ENCODE data around the gene RASAL2. TPM values are rescaled to one million over a fixed set of nuclear protein-coding genes. Genes with fewer than 3 reads are reported as not detected.
"Not testable (repeated sequence)": the region's sequence is repeated elsewhere in the genome, so short reads cannot be mapped to it uniquely, and the experiment has no call there.

The RASAL2 gene
- total RNA-seq, 1 donor from 2014 or later, result 7.7 TPM

DNA sequence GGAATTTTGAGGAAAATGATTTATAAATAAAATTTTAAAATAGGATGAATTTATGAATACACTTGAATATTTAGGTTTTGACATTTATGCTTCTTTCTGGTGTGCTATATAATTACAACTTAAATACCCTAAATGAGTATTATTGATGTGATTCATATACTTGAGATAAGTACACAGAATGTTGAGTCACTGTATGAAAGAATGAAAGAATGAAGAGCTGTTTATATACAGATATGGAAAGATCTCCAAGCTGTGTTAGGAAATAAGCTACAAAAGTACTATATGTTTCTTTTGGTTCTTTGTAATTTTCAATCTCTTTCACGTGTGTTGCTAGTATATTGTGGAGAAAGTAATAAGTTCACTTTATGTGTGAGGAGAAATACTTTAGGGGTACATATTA lies 147.2 kb downstream of the RASAL2 start:
- no peak overlapping the region for H3K4me3 ChIP-seq (ENCODE audit: low read depth, low read length)
- DNase-seq (ENCODE audit: low read depth), result no peak
- TF ChIP-seq CTCF (conservative IDR thresholded peaks at IDR 0.05; ENCODE audit: low read depth, low read length), result no peak

DNA sequence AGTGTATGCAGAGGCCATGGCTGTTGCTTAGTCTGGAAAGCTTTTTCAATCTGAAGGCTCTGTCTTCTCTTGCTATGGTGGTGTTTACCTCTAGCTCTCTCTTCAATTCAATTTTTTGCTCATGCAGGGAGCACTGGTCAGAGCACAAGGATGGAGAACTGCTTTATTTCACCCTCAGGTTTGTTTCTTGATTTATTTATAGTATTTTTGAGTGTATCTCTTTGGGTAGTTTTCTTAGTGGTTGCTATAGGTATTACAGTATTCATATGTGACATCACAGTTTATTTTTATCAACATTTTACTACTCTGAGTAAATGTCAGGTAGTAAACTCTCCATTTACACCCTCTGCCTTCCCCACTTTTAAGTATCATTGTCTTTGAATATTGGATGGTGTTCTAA lies 147.9 kb downstream of the RASAL2 start:
- TF ChIP-seq CTCF (conservative IDR thresholded peaks at IDR 0.05; ENCODE audit: low read depth, low read length), result peak; percentile 23
- no peak for DNase-seq (ENCODE audit: low read depth)
- no peak overlapping the region for H3K4me3 ChIP-seq (ENCODE audit: low read depth, low read length)

DNA sequence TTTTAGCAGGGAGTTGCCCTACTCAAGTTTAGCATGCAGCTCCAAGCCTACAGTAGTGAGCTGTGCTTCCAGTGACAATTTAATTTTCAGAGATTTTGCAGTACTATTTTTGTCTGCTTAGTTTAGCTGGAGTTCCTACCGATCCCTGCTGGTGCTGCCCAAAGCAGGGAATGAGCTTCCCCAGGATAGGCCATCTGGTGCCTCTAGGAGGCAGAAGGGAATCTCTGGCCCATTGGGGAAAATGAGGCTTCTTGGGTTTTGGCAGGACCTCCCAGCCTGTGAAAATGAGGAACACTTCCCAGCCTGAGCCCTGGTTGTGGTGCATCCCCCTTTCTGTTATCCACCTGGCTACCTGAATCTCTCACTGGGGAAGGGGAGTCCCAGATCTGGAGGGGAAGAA lies 149.2 kb downstream of the RASAL2 start:
- no peak for TF ChIP-seq CTCF (conservative IDR thresholded peaks at IDR 0.05; ENCODE audit: low read depth, low read length)
- DNase-seq (ENCODE audit: low read depth), result no peak
- no peak overlapping the region for H3K4me3 ChIP-seq (ENCODE audit: low read depth, low read length)

DNA sequence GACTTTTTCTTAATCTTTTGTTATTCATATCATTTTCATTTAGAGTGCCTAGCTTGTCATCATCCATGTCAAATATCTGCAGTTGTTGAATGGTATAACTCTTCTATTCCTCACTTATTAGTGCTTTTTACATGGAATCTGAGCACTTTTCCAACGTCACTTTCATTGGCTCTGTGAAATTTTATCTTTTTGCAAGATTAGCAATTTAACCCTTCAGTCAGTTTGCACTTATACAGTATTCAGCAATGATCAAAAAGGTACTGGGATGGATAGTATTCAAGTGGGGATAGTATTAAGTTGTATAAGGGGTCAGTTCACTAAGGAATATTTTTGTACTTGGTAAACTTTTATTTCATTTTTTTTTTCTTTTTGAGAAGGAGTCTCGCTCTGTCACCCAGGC lies 150.0 kb downstream of the RASAL2 start:
- DNase-seq (ENCODE audit: low read depth), result no peak
- H3K4me3 ChIP-seq (ENCODE audit: low read depth, low read length), result no peak overlapping the region
- TF ChIP-seq CTCF (conservative IDR thresholded peaks at IDR 0.05; ENCODE audit: low read depth, low read length), result no peak

DNA sequence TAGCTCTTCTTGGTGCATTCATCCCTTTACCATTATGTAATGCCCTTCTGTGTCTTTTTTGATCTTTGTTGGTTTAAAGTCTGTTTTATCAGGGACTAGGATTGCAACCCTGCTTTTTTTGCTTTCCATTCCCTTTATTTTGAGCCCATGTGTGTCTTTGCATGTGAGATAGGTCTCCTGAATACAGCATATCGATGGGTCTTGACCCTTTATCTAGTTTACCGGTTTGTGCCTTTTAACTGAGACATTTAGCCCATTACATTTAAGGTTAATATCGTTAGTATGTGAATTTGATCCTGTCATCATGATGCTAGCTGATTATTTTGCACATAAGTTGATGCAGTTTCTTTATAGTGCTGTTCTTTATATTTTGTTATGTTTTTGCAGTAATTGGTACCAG lies 154.4 kb downstream of the RASAL2 start:
- DNase-seq (ENCODE audit: low read depth); H3K4me3 ChIP-seq (ENCODE audit: low read depth, low read length): not testable (repeated sequence)

DNA sequence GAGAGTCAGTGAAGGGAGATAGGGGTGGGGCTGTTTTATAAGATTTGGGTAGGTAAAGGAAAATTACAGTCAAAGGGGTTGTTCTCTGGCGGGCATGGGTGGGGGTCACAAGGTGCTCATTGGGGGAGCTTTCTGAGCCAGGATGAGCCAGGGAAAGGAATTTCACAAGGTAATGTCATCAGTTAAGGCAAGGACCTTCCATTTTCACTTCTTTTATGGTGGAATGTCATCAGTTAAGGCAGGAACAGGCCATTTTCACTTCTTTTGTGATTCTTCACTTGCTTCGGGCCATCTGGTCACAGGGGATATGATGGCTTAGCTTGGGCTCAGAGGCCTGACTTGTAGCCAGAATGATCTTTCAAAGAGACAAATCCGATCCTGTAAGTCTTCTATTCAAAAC lies 159.7 kb downstream of the RASAL2 start:
- not testable (repeated sequence) for H3K4me3 ChIP-seq (ENCODE audit: low read depth, low read length); DNase-seq (ENCODE audit: low read depth)

DNA sequence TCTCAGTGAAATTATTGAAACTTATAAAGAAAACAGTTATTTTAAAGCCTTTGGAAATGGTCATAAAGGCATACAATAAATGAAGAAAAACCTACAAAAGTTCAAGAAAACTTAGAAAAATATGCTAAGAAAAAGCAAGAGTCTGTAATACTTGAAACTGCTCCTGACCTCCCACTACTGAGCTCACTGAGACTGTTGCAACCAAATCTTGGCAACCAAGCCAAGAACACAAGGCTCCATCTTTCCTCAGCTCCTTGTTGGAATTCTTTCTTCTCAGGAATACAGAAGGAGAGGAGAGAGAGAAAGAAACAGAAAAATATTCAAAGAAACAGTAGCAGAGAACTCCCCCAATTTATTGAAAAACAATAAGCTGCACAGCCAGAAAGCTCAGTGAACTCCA lies 160.5 kb downstream of the RASAL2 start:
- DNase-seq (ENCODE audit: low read depth), result no peak
- no peak for TF ChIP-seq CTCF (conservative IDR thresholded peaks at IDR 0.05; ENCODE audit: low read depth, low read length)

DNA sequence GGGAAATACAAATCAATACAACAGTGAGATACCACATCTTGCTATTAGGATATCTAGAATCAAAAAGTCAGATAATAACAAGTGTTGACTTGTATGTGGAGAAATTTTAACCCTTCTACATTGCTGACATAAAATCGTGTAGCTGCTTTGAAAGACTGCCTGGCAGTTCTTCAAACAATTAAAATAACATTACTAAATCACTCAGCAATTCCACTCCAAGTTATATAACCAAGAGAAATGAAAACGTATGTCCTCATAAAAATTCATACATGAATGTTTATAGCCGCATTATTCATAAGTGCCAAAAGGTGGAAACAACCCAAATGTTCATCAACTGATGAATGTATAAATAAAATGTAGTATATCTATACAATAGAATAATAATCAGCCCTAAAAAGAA lies 164.6 kb downstream of the RASAL2 start:
- H3K4me3 ChIP-seq (ENCODE audit: low read depth, low read length), result no peak overlapping the region
- no peak for DNase-seq (ENCODE audit: low read depth)
- no peak for TF ChIP-seq CTCF (conservative IDR thresholded peaks at IDR 0.05; ENCODE audit: low read depth, low read length)

More for the DNA sequence above, 160.5 kb downstream of the RASAL2 start:
- no peak overlapping the region for H3K4me3 ChIP-seq (ENCODE audit: low read depth, low read length)

Data from epithelial cell of proximal tubule (primary cell).